ENCODE data around the gene EXOC3. TPM values are rescaled to one million over a fixed set of nuclear protein-coding genes. Genes with fewer than 3 reads are reported as not detected.

The EXOC3 gene
- total RNA-seq, 1 donor from 2014 or later = 59.5 TPM

DNA sequence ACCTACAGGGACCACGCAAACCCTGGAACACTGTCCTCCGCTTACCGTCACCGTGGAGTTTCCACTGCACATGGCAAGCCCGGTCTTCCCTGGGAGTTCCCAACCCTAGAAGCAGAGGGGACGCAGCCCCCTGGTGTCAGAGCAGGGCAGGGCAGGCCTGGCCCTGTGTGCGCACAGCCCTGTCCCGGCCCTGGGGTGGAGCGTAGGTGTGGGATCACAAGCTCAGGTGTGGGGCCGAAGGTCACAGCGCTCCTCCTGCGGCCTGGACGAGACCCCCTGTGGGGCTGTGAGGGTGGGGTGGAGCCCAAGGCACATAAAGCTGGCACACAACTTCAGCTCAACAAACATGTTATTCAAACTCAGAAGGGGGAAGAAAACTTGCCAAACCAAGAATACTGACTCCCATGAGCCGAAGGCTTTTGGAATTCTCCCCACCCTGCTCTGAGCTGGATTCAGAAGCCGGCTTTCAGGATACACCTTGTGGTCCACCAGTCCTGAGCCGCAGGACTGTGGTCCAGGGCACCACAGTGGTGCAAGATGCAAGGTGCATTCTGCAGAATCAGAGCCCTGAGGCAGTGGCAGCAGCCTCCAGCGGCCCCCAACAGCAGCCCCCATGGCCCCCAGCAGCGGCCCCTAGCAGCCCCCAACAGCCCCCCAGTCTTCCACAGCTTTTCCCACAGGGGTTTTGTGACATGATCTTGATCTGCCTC is 11.8 kb upstream of the EXOC3 start:
- peak; percentile 71 for ATAC-seq
- H3K9me3 ChIP-seq = no peaks in the 10 kb centered on the region
- intact Hi-C loops (cut with DNase I) = loop anchor here (10.0 kb wide), 1 partner anchor 116 kb away; no protein-coding TSS in a partner anchor
- no peaks in the 10 kb centered on the region for H3K36me3 ChIP-seq
- H3K27ac ChIP-seq = no peak overlapping the region
- no peak for DNase-seq
- TF ChIP-seq, protein P1, sequence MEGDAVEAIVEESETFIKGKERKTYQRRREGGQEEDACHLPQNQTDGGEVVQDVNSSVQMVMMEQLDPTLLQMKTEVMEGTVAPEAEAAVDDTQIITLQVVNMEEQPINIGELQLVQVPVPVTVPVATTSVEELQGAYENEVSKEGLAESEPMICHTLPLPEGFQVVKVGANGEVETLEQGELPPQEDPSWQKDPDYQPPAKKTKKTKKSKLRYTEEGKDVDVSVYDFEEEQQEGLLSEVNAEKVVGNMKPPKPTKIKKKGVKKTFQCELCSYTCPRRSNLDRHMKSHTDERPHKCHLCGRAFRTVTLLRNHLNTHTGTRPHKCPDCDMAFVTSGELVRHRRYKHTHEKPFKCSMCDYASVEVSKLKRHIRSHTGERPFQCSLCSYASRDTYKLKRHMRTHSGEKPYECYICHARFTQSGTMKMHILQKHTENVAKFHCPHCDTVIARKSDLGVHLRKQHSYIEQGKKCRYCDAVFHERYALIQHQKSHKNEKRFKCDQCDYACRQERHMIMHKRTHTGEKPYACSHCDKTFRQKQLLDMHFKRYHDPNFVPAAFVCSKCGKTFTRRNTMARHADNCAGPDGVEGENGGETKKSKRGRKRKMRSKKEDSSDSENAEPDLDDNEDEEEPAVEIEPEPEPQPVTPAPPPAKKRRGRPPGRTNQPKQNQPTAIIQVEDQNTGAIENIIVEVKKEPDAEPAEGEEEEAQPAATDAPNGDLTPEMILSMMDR (IDR thresholded peaks at IDR 0.05) = peak; percentile 60
- H3K27me3 ChIP-seq = no peaks in the 10 kb centered on the region
- H3K4me1 ChIP-seq = no peaks in the 10 kb centered on the region
- no peak overlapping the region for H3K4me3 ChIP-seq

DNA sequence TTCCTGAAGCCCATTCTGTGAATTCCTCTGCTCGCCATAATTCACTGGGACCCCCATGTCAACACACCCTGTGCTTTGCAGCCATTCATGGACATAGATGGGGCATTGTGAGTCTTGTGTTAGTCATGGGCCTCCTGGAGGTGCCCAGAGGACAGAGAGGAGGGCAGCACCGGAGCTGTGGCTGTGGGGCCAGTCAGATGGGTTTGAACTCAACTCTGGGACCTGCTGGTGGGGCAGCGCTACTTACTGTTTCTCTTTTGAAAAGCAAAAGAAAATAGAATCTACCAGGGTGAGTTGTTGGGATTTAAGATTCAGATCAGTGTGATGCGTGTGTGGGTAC is 11.3 kb upstream of the EXOC3 start:
- TF ChIP-seq, protein P1 (IDR thresholded peaks at IDR 0.05) = no peak
- Histone ChIP-seq H3K4me3 (no peak overlapping the region), H3K9me3 (no peaks in the 10 kb centered on the region), H3K4me1 (no peaks in the 10 kb centered on the region), H3K36me3 (no peaks in the 10 kb centered on the region), H3K27ac (no peak overlapping the region), H3K27me3 (no peaks in the 10 kb centered on the region)
- no peak for DNase-seq
- intact Hi-C loops (cut with DNase I) = loop anchor here (10.0 kb wide), 1 partner anchor 117 kb away; no protein-coding TSS in a partner anchor
- ATAC-seq = no peak

DNA sequence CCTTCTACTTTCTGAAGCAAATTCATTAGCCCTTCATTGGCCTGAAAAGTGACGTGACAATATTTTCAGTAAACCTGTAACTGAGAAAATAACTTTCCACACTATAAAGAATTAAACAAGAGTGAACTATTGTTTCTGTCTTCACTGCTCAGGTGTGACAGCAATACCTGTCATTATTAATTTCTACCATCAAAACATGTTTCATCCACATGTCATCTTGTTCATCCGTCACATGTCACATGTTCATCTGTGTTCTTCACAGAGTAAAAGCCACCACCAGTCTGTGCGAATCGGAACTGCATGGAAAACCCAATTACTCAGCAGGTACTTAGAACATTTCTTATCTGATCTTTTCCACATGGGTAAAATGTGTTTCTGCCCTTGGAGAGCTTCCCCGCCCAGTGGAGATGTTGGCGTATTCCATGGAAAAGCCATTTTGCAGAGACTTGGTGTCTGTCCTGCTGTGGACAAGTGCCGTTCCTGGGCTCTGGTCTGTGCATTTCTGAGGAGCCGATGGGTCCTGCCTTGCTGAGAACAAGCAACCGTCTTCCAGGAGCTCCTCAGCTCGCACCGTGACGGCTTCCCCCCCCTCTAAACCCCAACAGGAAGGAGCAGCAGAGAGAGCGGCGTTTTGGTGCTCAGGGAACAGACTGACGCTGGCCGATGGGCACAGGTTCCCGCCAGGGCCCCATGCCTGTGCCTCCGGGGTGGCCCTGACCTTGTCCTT is 10.6 kb upstream of the EXOC3 start:
- Histone ChIP-seq H3K4me3 (no peak overlapping the region), H3K27me3 (no peaks in the 10 kb centered on the region), H3K27ac (no peak overlapping the region), H3K36me3 (no peaks in the 10 kb centered on the region), H3K9me3 (no peaks in the 10 kb centered on the region), H3K4me1 (no peaks in the 10 kb centered on the region)
- ATAC-seq (no peak), DNase-seq (peak; percentile 48)
- TF ChIP-seq, protein P1 (IDR thresholded peaks at IDR 0.05) = no peak
- intact Hi-C loops (cut with DNase I) = loop anchor here (10.0 kb wide), 1 partner anchor 118 kb away; no protein-coding TSS in a partner anchor

DNA sequence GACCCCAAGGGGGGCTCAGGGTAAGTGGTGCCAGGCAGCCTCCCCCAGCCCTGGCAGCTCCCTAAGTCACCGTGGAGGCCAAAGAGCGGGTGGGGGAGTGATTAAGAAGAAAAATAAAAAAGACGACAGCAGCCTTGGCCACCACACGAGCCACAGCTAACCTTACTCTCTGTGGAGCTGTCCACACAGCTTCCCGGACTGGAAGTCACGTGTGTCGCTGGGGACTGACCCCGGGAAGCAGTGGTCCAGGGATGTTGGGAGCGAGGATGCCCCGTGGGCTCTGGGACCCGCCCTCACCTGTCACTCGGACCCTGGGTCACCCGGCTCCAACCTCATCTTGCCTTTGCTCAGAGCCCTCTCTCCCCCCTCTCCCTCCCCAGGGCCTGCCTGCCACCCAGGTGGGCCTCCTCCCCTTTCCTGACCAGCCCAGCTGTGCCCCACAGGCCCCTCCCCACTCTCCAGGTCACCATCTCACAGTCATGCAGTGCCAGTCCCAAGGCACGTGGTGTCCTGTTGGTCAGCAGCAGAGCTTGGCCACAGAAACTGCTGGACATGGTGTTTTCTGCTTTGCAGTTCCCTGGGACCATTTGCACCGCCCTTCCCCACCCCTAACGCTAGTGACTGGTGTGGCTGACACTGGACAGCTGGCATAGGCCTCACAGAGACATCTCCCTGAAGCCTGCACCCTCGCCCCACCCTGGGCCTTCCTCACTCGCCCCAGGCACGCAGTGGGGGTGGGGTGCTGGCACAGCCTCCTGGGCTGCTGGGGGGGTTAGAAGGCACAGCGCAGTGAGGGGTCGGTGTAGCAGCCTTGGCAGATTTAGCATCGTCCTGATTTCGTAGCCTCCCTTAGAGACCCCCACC is 9.8 kb upstream of the EXOC3 start:
- H3K27me3 ChIP-seq = no peaks in the 10 kb centered on the region
- DNase-seq (peak; percentile 75), ATAC-seq (peak; percentile 52)
- H3K9me3 ChIP-seq = no peaks in the 10 kb centered on the region
- no peak overlapping the region for H3K4me3 ChIP-seq
- intact Hi-C loops (cut with DNase I) = loop anchor here (10.0 kb wide), 1 partner anchor 118 kb away; no protein-coding TSS in a partner anchor
- no peaks in the 10 kb centered on the region for H3K4me1 ChIP-seq
- TF ChIP-seq, protein P1 (IDR thresholded peaks at IDR 0.05) = no peak
- peak overlapping the region; percentile 11 for H3K27ac ChIP-seq
- no peaks in the 10 kb centered on the region for H3K36me3 ChIP-seq

DNA sequence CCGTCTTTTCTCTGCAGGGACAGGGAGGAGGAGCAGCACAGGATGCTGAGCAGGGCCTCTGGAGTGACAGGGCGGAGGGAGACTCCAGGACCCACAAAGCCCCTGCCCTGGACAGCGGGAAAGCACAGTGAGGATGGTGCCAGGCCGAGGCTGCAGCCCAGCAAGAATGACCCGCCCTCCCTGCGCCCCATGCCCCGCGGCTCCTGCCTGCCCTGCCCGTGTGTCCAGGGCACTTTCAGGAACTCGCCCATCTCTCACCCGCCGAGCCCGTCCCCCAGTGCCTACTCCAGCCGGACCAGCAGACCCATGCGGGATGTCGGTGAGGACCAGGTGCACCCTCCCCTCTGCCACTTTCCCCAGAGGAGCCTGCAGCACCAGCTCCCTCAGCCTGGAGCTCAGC is 9.1 kb upstream of the EXOC3 start:
- H3K27me3 ChIP-seq = no peaks in the 10 kb centered on the region

More for the DNA sequence above, 9.1 kb upstream of the EXOC3 start:
- no peaks in the 10 kb centered on the region for H3K36me3 ChIP-seq
- H3K27ac ChIP-seq = no peak overlapping the region
- no peak overlapping the region for H3K4me3 ChIP-seq
- H3K4me1 ChIP-seq = no peaks in the 10 kb centered on the region
- no peaks in the 10 kb centered on the region for H3K9me3 ChIP-seq
- TF ChIP-seq, protein P1 (IDR thresholded peaks at IDR 0.05) = no peak
- no peak for DNase-seq
- ATAC-seq = no peak
- intact Hi-C loops (cut with DNase I) = loop anchor here (10.0 kb wide), 1 partner anchor 119 kb away; no protein-coding TSS in a partner anchor

Data from upper lobe of right lung (tissue), 1 donor.